ENCODE results near the gene ATG13. TPM values are rescaled to one million over a fixed set of nuclear protein-coding genes. Genes with fewer than 3 reads are reported as not detected.

The ATG13 gene
- total RNA-seq, 2 experiments from 2014 or later: 64.1 to 70.0 TPM

- DNase-seq: no peak
Observed at GRCh38 chr11:46675949-46676348, 58.6 kb downstream of the ATG13 start.

GRCh38 chr11:46676436-46677158 is 59.2 kb downstream of the ATG13 start:
- H3K27ac Mint-ChIP-seq: peak overlapping the region; percentile 74
- H3K36me3 Mint-ChIP-seq: peaks cover 26% of the 10 kb centered on the region
- H3K27me3 Mint-ChIP-seq: no peaks in the 10 kb centered on the region
- POLR2A ChIA-PET: interaction anchor here (0.6 to 1.2 kb wide), 2 partner anchors 9 to 690 kb away, joined by 3 to 4 read pairs; no protein-coding TSS in a partner anchor
- H3K4me3 Mint-ChIP-seq: peak overlapping the region; percentile 16
- DNase-seq (no peak), ATAC-seq (ENCODE audit: low read depth) (no peak)
- no peaks in the 10 kb centered on the region for H3K9me3 Mint-ChIP-seq
- peaks cover 35% of the 10 kb centered on the region for H3K4me1 Mint-ChIP-seq

More at GRCh38 chr11:46675949-46676348, 58.6 kb downstream of the ATG13 start:
- H3K36me3 Mint-ChIP-seq: peaks cover 27% of the 10 kb centered on the region
- no peaks in the 10 kb centered on the region for H3K27me3 Mint-ChIP-seq
- no peaks in the 10 kb centered on the region for H3K9me3 Mint-ChIP-seq
- peak overlapping the region; percentile 25 for H3K27ac Mint-ChIP-seq
- POLR2A ChIA-PET: interaction anchor here (0.6 to 3.0 kb wide), 3 partner anchors 9 to 690 kb away, joined by 3 to 15 read pairs (median 4); partner anchors contain the start of genes ARHGAP1 and ZNF408
- peaks cover 40% of the 10 kb centered on the region for H3K4me1 Mint-ChIP-seq
- no peak overlapping the region for H3K4me3 Mint-ChIP-seq
- no peak for ATAC-seq (ENCODE audit: low read depth)

GRCh38 chr11:46677169-46677568 is 59.8 kb downstream of the ATG13 start:
- ATAC-seq (ENCODE audit: low read depth): no peak

GRCh38 chr11:46677991-46678740 is 60.8 kb downstream of the ATG13 start:
- Mint-ChIP-seq H3K27ac (no peak overlapping the region), H3K4me1 (peaks cover 24% of the 10 kb centered on the region), H3K4me3 (no peak overlapping the region), H3K36me3 (peaks cover 17% of the 10 kb centered on the region), H3K27me3 (no peaks in the 10 kb centered on the region), H3K9me3 (no peaks in the 10 kb centered on the region)
- DNase-seq (no peak), ATAC-seq (ENCODE audit: low read depth) (no peak)
- POLR2A ChIA-PET: interaction anchor here (0.5 kb wide), 1 partner anchor 61 kb away, joined by 3 read pairs; the partner anchor contains the start of genes ATG13 and HARBI1

More at GRCh38 chr11:46677169-46677568, 59.8 kb downstream of the ATG13 start:
- POLR2A ChIA-PET: no interaction called here
- no peaks in the 10 kb centered on the region for H3K27me3 Mint-ChIP-seq
- H3K36me3 Mint-ChIP-seq: peaks cover 24% of the 10 kb centered on the region
- H3K9me3 Mint-ChIP-seq: no peaks in the 10 kb centered on the region
- H3K4me3 Mint-ChIP-seq: no peak overlapping the region
- peak overlapping the region; percentile 74 for H3K27ac Mint-ChIP-seq
- H3K4me1 Mint-ChIP-seq: peaks cover 29% of the 10 kb centered on the region
- DNase-seq: no peak

GRCh38 chr11:46678741-46679130 is 61.4 kb downstream of the ATG13 start:
- Mint-ChIP-seq H3K27ac (no peak overlapping the region), H3K36me3 (peaks cover 14% of the 10 kb centered on the region)

GRCh38 chr11:46679241-46680163 is 62.1 kb downstream of the ATG13 start:
- POLR2A ChIA-PET: interaction anchor here (0.5 kb wide), 1 partner anchor 89 kb away, joined by 3 read pairs; no protein-coding TSS in a partner anchor

More at GRCh38 chr11:46678741-46679130, 61.4 kb downstream of the ATG13 start:
- Mint-ChIP-seq H3K4me1 (peaks cover 24% of the 10 kb centered on the region), H3K27me3 (no peaks in the 10 kb centered on the region), H3K9me3 (no peaks in the 10 kb centered on the region), H3K4me3 (no peak overlapping the region)
- ATAC-seq (ENCODE audit: low read depth): no peak
- POLR2A ChIA-PET: interaction anchor here (0.5 kb wide), 1 partner anchor 62 kb away, joined by 3 read pairs; the partner anchor contains the start of genes ATG13 and HARBI1
- DNase-seq: no peak

GRCh38 chr11:46680164-46680760 is 62.9 kb downstream of the ATG13 start:
- Mint-ChIP-seq H3K27me3 (no peaks in the 10 kb centered on the region), H3K27ac (no peak overlapping the region), H3K9me3 (no peaks in the 10 kb centered on the region), H3K4me3 (no peak overlapping the region), H3K36me3 (peaks cover 16% of the 10 kb centered on the region), H3K4me1 (peaks cover 14% of the 10 kb centered on the region)
- ATAC-seq (ENCODE audit: low read depth): no peak
- POLR2A ChIA-PET: interaction anchor here (0.5 kb wide), 1 partner anchor 90 kb away, joined by 3 read pairs; no protein-coding TSS in a partner anchor
- no peak for DNase-seq

More at GRCh38 chr11:46679241-46680163, 62.1 kb downstream of the ATG13 start:
- Mint-ChIP-seq H3K4me3 (no peak overlapping the region), H3K27ac (no peak overlapping the region), H3K4me1 (peaks cover 20% of the 10 kb centered on the region), H3K36me3 (peaks cover 16% of the 10 kb centered on the region), H3K27me3 (no peaks in the 10 kb centered on the region), H3K9me3 (no peaks in the 10 kb centered on the region)
- DNase-seq (no peak), ATAC-seq (ENCODE audit: low read depth) (no peak)

- Mint-ChIP-seq H3K36me3 (peaks cover 16% of the 10 kb centered on the region), H3K4me1 (peaks cover 9% of the 10 kb centered on the region), H3K27me3 (no peaks in the 10 kb centered on the region), H3K4me3 (no peak overlapping the region), H3K9me3 (no peaks in the 10 kb centered on the region), H3K27ac (no peak overlapping the region)
- ATAC-seq (ENCODE audit: low read depth) (no peak), DNase-seq (no peak)
- POLR2A ChIA-PET: interaction anchor here (2.2 kb wide), 1 partner anchor 10 kb away, joined by 9 read pairs; no protein-coding TSS in a partner anchor
Observed at GRCh38 chr11:46680815-46681214, 63.5 kb downstream of the ATG13 start.

- DNase-seq (no peak), ATAC-seq (ENCODE audit: low read depth) (no peak)
- no peak overlapping the region for H3K27ac Mint-ChIP-seq
- H3K4me1 Mint-ChIP-seq: peaks cover 3% of the 10 kb centered on the region
- POLR2A ChIA-PET: interaction anchor here (1.7 to 2.2 kb wide), 2 partner anchors 11 to 18 kb away, joined by 7 to 9 read pairs; partner anchors contain the start of genes ARHGAP1 and ZNF408
- H3K9me3 Mint-ChIP-seq: no peaks in the 10 kb centered on the region
- H3K36me3 Mint-ChIP-seq: peaks cover 17% of the 10 kb centered on the region
- H3K4me3 Mint-ChIP-seq: no peak overlapping the region
- no peaks in the 10 kb centered on the region for H3K27me3 Mint-ChIP-seq
Observed at GRCh38 chr11:46681814-46682213, 64.5 kb downstream of the ATG13 start.

GRCh38 chr11:46682773-46683752 is 65.7 kb downstream of the ATG13 start:
- no peak overlapping the region for H3K27ac Mint-ChIP-seq

GRCh38 chr11:46684367-46684766 is 67.0 kb downstream of the ATG13 start:
- DNase-seq: no peak
- Mint-ChIP-seq H3K27ac (no peak overlapping the region), H3K9me3 (no peaks in the 10 kb centered on the region), H3K27me3 (no peaks in the 10 kb centered on the region), H3K4me1 (peaks cover 2% of the 10 kb centered on the region), H3K4me3 (no peak overlapping the region), H3K36me3 (peaks cover 17% of the 10 kb centered on the region)
- POLR2A ChIA-PET: interaction anchor here (1.0 to 1.9 kb wide), 2 partner anchors 8 to 12 kb away, joined by 3 to 4 read pairs; no protein-coding TSS in a partner anchor
- no peak for ATAC-seq (ENCODE audit: low read depth)

More at GRCh38 chr11:46682773-46683752, 65.7 kb downstream of the ATG13 start:
- POLR2A ChIA-PET: interaction anchor here (1.0 to 2.2 kb wide), 3 partner anchors 12 to 17 kb away, joined by 3 to 9 read pairs (median 7); partner anchors contain the start of genes ARHGAP1 and ZNF408
- H3K9me3 Mint-ChIP-seq: no peaks in the 10 kb centered on the region
- DNase-seq (no peak), ATAC-seq (ENCODE audit: low read depth) (no peak)
- peaks cover 17% of the 10 kb centered on the region for H3K36me3 Mint-ChIP-seq
- no peaks in the 10 kb centered on the region for H3K4me1 Mint-ChIP-seq
- H3K4me3 Mint-ChIP-seq: no peak overlapping the region
- H3K27me3 Mint-ChIP-seq: no peaks in the 10 kb centered on the region
